GM21619 (cell line): Measurements from ENCODE around the gene TAF4.

Source experiments
- ATAC-seq: cut with Tn5 transposase; IDR thresholded peaks from one replicate; pipeline ENCODE4 v1.9.1; 2021; ENCODE audit not compliant: unreplicated experiment

The TAF4 gene

GRCh38 chr20:61934716-61935530, 130.8 kb downstream of the TAF4 start:
- ATAC-seq, result no peak

- no peak for ATAC-seq
Measured at GRCh38 chr20:61933951-61934715, 131.5 kb downstream of the TAF4 start.

DNA sequence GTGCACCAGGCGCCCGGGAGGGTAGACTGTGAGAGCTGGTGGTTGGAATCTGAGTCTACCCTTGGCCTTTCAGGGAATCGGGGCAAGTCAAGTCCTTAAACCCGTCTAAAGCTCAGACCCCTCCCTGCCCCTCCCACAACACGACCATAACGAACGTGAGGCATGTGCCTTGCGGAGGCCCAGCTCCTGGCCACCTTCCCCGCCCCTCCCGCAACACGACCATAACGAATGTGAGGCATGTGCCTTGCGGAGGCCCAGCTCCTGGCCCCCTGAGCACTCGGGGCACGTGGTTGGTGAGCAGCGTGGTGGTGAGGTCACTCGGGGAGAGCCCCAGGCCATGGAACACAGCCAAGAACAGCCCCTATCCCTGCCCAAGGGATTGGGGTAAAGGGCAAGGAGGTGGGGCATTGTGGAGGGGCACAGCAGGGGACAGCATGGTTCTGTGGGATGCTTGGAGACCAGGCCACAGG, 132.2 kb downstream of the TAF4 start:
- ATAC-seq, result no peak

DNA sequence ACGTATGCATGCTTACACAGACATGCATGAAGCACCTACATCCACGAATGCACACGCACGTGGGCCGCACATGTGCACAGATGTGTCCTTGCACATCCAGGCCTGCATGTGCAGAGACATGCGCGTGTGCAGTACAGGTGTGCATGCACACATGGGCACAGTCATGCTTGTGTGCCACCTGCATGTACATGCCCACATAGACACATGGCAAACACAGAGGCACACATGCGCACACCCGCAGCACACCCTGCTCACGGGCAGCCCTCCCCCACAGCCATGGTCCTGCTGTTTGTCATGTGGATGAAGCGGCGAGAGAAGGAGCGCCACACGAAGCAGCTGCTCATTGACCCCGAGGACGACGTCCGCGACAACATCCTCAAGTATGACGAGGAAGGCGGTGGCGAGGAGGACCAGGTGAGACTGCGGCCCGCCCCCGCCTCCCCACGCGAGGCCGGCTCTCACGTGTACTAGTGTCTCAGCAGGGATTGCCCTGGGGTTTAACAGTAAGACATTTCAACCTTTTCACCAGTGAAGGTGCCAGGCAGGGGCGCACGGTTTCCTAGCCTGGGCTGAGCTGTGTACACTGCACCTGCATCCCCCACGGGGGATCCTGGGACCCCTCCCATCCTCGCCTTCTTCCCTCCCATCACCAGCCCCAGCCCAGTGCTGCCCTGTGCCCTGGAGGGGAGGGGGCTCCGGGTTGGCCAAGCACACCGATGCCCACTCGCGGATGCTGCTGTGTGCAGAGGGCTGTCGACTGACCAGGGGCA, 132.8 kb downstream of the TAF4 start:
- no peak for ATAC-seq

- no peak for ATAC-seq
Measured at GRCh38 chr20:61932199-61932592, 133.5 kb downstream of the TAF4 start.

DNA sequence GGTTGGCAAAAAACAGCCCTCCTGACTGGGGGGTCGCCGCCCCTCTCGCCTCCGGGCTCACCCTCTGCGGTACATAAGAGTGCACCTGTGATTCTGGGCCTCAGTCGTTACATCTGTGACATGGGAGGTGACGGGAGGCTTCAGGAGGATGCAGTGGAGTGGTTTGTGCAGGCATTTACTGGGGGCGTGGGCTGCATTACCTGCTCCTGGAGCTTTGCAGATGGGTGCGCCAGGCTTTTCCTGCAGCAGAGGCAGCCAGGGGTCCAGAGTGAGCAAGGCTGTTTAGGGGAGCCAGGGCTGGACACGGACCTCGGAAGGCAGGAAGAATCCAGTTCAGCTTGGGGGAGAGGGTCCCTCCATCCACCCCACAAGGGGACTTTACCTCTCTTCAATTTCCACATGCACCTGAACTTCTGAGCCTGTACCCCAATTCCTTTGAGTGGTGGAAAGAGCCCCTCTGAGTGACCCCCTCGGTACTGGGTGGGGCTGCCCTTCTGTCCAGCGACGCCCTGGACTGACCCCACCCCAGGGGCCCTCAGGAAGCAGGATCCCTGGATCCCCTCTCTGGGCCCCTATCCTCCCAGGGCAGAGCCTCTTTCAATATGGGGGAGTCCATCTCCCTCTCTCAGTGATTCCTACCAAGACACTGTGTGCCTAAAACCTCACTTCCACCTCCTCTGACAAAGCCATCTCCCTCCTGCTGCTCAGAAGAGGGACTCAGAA, 134.0 kb downstream of the TAF4 start:
- ATAC-seq, result no peak

GRCh38 chr20:61930776-61931475, 134.8 kb downstream of the TAF4 start:
- ATAC-seq, result no peak

DNA sequence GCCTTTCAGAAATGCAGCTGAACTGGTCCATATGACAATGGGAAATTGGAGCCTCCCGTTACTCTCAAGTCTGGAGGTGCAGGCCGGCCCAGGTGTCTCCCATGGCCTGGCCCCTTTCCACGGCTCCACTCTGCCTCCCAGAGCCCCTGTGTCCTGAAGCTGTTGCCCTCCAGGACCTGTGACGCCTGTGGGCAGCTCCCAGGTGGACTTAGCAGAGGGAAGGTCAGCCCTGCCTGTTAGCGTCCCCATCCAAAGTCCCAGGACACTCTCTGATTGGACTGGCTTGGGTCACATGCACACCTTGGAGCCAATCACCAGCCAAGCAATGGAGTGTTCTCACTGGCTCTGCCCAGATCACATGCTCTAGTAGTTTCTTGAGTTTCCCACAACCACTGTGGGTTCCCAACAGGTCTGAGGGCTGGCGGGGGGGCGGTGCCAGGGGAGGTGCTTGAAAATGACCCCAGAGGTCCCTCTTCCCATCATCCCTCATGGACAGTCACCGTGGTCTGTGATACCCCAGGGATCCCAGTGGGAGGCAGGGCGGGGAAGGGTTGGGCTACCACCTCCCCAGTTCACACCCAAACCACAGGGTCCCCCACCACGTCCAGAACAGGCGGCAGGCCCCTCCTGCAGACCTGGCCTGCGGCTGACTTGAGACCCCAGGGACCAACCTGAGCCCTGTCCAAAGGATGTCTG, 135.6 kb downstream of the TAF4 start:
- ATAC-seq, result no peak

- ATAC-seq, result no peak
Measured at GRCh38 chr20:61929561-61929960, 136.1 kb downstream of the TAF4 start.

DNA sequence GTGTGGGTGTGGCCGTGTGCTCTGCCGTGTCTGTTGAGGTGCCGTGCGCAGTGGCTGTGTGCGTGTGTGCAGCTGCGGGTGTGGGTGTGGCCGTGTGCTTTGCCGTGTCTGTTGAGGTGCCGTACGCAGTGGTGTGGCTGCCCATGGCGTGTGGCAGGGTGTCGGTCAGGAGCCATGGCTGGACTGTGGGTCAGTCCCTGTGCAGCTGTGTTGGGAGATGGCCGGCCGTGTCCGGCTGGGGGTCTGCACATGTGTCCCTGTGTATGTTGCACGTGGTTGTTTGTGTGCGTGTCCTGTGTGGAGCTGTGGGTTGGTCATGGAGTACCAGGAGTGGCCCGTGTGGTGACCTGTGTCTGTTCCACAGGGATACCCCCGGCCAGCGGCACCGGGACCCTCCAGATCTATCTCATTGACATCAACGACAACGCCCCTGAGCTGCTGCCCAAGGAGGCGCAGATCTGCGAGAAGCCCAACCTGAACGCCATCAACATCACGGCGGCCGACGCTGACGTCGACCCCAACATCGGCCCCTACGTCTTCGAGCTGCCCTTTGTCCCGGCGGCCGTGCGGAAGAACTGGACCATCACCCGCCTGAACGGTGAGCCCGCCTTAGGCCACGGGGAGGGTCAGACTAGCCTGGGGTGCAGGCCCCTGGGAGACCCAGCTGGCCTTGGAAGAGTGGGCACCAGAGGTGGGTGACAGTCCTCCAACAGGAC, 137.7 kb downstream of the TAF4 start:
- ATAC-seq, result no peak

GRCh38 chr20:61927193-61927825, 138.4 kb downstream of the TAF4 start:
- no peak for ATAC-seq

DNA sequence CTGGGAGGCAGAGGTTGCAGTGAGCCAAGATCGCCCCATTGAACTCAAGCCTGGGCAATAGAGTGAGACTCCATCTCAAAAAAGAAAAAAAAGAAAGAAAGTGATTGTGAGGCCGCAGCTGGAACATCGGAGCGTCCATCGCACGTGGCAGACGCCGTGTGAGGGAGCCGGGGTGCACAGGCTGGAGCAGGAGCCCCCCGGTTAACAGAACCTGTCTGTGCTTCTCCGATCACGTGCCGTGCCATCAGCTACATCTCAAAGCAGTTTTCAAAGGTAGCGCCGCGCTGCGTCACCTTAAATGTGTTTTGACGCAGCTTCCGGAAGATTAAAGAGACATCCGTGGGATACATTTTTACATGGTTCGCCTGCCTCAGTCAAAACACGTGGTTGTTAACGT, 138.9 kb downstream of the TAF4 start:
- no peak for ATAC-seq

- ATAC-seq, result no peak
Measured at GRCh38 chr20:61926253-61926613, 139.4 kb downstream of the TAF4 start.

- ATAC-seq, result no peak
Measured at GRCh38 chr20:61925555-61926252, 140.0 kb downstream of the TAF4 start.

- ATAC-seq, result no peak
Measured at GRCh38 chr20:61924858-61925554, 140.7 kb downstream of the TAF4 start.
